PC-3 (cell line): ENCODE results near the gene TAOK1. TPM values are rescaled to one million over a fixed set of nuclear protein-coding genes. Genes with fewer than 3 reads are reported as not detected.

Experiments
- ATAC-seq: fragments of 200-7000 bp; cut with Tn5 transposase; 2 replicates; pipeline ENCODE4 v1.9.1; 2020; ENCODE audit warnings: mild to moderate bottlenecking, moderate library complexity
- BruUV-seq: library from RNA; stranded (reverse); fragments of 400-500 nt; replicated peaks from 2 replicates; lab custom pipeline; 2021; lab: Mats Ljungman, UMichigan
- CTCF ChIA-PET: fragments of 300-600 bp; sonication (Branson Sonifier 250); formaldehyde crosslinking; loops from one replicate; lab custom pipeline; 2022; ENCODE audit warnings: antibody characterized with exemption; lab: Charles Lee
- POLR2A ChIA-PET: fragments of 300-600 bp; sonication (Branson Sonifier 250); formaldehyde crosslinking; loops from one replicate; lab custom pipeline; 2022; ENCODE audit warnings: antibody characterized with exemption; ENCODE audit not compliant: unreplicated experiment; lab: Charles Lee
- DNase-seq: peaks from one replicate; pipeline ENCODE4 v3.0.0-alpha.2; 2015
- H2AFZ ChIP-seq: fragments of 300-600 bp; sonication (generic); 2 replicates; pipeline ENCODE4 v1.6.0; 2016; ENCODE audit warnings: antibody characterized with exemption, low read length
- H3F3A ChIP-seq: fragments of 300-600 bp; sonication (generic); one replicate; pipeline ENCODE4 v1.6.0; 2017; ENCODE audit warnings: antibody characterized with exemption, low read length, control low read depth, mild to moderate bottlenecking; ENCODE audit not compliant: unreplicated experiment
- H3K27ac ChIP-seq: fragments of 300-600 bp; sonication (generic); 2 replicates; pipeline ENCODE4 v1.5.1; 2016; ENCODE audit warnings: mild to moderate bottlenecking, low read length
- H3K27me3 ChIP-seq: fragments of 300-600 bp; sonication (generic); 2 replicates; pipeline ENCODE4 v1.6.1; 2016; ENCODE audit warnings: low read length, mixed read lengths
- H3K36me3 ChIP-seq: fragments of 300-600 bp; sonication (generic); 2 replicates; pipeline ENCODE4 v1.6.1; 2016; ENCODE audit warnings: low read depth, mixed run types, low read length, mixed read lengths
- H3K4me1 ChIP-seq: fragments of 300-600 bp; sonication (generic); 2 replicates; pipeline ENCODE4 v1.5.1; 2016; ENCODE audit warnings: low read length; ENCODE audit not compliant: insufficient read depth
- H3K4me2 ChIP-seq: fragments of 300-600 bp; sonication (generic); 2 replicates; pipeline ENCODE4 v1.6.0; 2016; ENCODE audit warnings: low read length
- H3K4me3 ChIP-seq: fragments of 300-600 bp; sonication (generic); 2 replicates; pipeline ENCODE4 v1.5.1; 2016; ENCODE audit warnings: mild to moderate bottlenecking, low read length, mixed read lengths
- H3K79me2 ChIP-seq: fragments of 300-600 bp; sonication (generic); 2 replicates; pipeline ENCODE4 v1.6.1; 2017; ENCODE audit warnings: low read length, mixed read lengths
- H3K9ac ChIP-seq: fragments of 300-600 bp; sonication (generic); 2 replicates; pipeline ENCODE4 v1.6.0; 2016; ENCODE audit warnings: mild to moderate bottlenecking, low read length
- H3K9me2 ChIP-seq: fragments of 300-600 bp; sonication (generic); replicated peaks from 2 replicates; pipeline ENCODE4 v1.6.1; 2016; ENCODE audit warnings: mixed run types, low read length, mixed read lengths
- H3K9me3 ChIP-seq: fragments of 300-600 bp; sonication (generic); 2 replicates; pipeline ENCODE4 v1.6.1; 2016; ENCODE audit warnings: low read length, mixed read lengths
- H4K20me1 ChIP-seq: fragments of 300-600 bp; sonication (generic); 2 replicates; pipeline ENCODE4 v1.6.1; 2016; ENCODE audit warnings: low read length, mixed read lengths
- EZH2 ChIP-seq: fragments of 300-600 bp; sonication (generic); IDR thresholded peaks from one replicate; pipeline ENCODE4 v1.6.1; 2017; ENCODE audit warnings: antibody characterized with exemption, mild to moderate bottlenecking, low read length; ENCODE audit not compliant: unreplicated experiment
- EZH2phosphoT487 ChIP-seq: fragments of 300-600 bp; sonication (generic); IDR thresholded peaks from 2 replicates; pipeline ENCODE4 v1.6.1; 2018; ENCODE audit warnings: mild to moderate bottlenecking, antibody characterized with exemption, low read length, borderline replicate concordance
- intact Hi-C: fragments of 100-400 bp; cut with micrococcal nuclease; formaldehyde crosslinking; loops from 2 replicates; pipeline ENCODE4 v1.9.0; 2023
- total RNA-seq: library from RNA; depleted of rRNA; stranded (reverse); fragments of >200 nt; gene quantifications from 2 replicates; pipeline ENCODE4 v1.2.3, GENCODE V29; 2014
- TF ChIP-seq, protein P1 (sequence below): fragments of 300-600 bp; sonication (generic); conservative IDR thresholded peaks from 2 replicates; pipeline ENCODE4 v1.5.1; 2017; ENCODE audit warnings: antibody characterized with exemption, low read depth, mild to moderate bottlenecking, low read length

Gene TAOK1
- total RNA-seq, 1 experiment from 2014 or later, result 17.3 TPM

DNA sequence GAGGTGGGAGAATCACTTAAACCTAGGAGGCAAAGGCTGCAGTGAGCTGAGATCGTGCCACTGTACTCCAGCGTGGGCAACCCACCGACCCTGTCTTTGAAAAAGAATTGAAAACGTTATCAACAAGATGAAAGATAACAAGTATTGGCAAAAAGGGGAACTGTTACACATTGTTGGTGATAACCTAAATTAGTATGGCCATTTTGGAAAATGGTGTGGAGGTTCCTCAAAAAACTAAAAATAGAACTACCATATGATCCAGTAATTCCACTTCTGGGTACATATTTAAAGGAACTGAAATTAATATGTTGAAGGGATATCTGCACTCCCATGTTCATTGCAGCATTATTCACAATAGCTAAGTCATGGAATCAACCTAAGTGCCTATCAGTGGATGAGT, 115.7 kb downstream of the TAOK1 start:
- no peaks in the 10 kb centered on the region for H3K9me2 ChIP-seq
- H3K4me3 ChIP-seq, result no peak overlapping the region
- H3K9me3 ChIP-seq, result no peaks in the 10 kb centered on the region
- no peak overlapping the region for H3K27ac ChIP-seq
- ATAC-seq, result no peak
- TF ChIP-seq EZH2phosphoT487 (no peak), EZH2 (no peak)
- TF ChIP-seq, protein P1, sequence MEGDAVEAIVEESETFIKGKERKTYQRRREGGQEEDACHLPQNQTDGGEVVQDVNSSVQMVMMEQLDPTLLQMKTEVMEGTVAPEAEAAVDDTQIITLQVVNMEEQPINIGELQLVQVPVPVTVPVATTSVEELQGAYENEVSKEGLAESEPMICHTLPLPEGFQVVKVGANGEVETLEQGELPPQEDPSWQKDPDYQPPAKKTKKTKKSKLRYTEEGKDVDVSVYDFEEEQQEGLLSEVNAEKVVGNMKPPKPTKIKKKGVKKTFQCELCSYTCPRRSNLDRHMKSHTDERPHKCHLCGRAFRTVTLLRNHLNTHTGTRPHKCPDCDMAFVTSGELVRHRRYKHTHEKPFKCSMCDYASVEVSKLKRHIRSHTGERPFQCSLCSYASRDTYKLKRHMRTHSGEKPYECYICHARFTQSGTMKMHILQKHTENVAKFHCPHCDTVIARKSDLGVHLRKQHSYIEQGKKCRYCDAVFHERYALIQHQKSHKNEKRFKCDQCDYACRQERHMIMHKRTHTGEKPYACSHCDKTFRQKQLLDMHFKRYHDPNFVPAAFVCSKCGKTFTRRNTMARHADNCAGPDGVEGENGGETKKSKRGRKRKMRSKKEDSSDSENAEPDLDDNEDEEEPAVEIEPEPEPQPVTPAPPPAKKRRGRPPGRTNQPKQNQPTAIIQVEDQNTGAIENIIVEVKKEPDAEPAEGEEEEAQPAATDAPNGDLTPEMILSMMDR, result no peak
- no peaks in the 10 kb centered on the region for H3F3A ChIP-seq
- DNase-seq, result no peak
- no peaks in the 10 kb centered on the region for H3K27me3 ChIP-seq
- H3K4me2 ChIP-seq, result no peak overlapping the region
- ChIA-PET POLR2A (no interaction called here), CTCF (no interaction called here)
- intact Hi-C loops, result no loop called here
- no peaks in the 10 kb centered on the region for H3K79me2 ChIP-seq
- H3K9ac ChIP-seq, result no peak overlapping the region
- no peaks in the 10 kb centered on the region for H4K20me1 ChIP-seq
- H3K36me3 ChIP-seq, result no peaks in the 10 kb centered on the region; the same call in 1 of the 2 replicates
- H2AFZ ChIP-seq, result no peak overlapping the region
- no TSS peak for BruUV-seq
- no peaks in the 10 kb centered on the region for H3K4me1 ChIP-seq

DNA sequence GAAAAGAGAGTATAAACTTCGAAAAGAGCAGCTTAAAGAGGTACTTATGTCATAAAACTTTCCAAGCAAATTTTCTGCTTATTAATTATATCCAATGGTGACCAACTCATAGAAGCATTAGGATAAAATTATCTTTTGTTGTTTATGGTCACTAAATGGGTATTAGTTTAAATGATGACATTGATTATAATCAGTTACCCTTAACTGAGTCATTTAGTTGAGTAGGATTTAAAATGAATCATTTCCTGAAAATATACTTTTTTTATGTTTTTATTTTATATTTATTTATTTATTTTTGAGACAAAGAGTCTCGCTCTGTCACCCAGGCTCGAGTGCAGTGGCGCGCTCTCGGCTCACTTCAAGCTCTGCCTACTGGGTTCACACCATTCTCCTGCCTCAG, 120.8 kb downstream of the TAOK1 start:
- TF ChIP-seq, protein P1, result no peak
- no peak for TF ChIP-seq EZH2
- Histone ChIP-seq H3K27ac (no peak overlapping the region), H3K9me2 (no peaks in the 10 kb centered on the region), H3F3A (no peaks in the 10 kb centered on the region), H3K4me3 (no peak overlapping the region), H3K27me3 (no peaks in the 10 kb centered on the region), H3K79me2 (no peaks in the 10 kb centered on the region), H3K9ac (no peak overlapping the region), H3K4me1 (no peaks in the 10 kb centered on the region), H2AFZ (no peak overlapping the region), H3K36me3 (no peaks in the 10 kb centered on the region), H3K4me2 (no peak overlapping the region), H4K20me1 (no peaks in the 10 kb centered on the region), H3K9me3 (no peaks in the 10 kb centered on the region)
- no TSS peak for BruUV-seq
- ChIA-PET CTCF (no interaction called here), POLR2A (no interaction called here)
- no peak for DNase-seq
- ATAC-seq, result no peak
- intact Hi-C loops, result no loop called here

DNA sequence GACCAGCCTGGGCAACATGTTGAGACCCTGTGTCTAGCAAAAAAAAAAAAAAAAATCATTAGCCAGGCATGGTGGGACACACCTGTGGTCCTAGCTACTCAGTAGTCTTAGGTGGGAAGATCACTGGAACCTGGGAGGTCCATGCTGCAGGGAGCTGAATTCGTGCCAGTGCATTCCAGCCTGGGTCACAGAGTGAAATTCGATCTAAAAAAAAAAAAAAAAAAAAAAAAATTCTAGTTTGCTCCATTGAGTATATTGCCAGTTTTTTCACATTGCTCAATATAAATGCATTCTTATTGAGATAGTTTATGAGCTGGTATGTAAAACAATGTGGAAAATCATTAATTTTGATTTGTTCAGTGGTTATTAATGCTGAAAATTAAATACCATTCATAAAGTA, 124.6 kb downstream of the TAOK1 start:
- Histone ChIP-seq H2AFZ (no peak overlapping the region), H3K79me2 (no peaks in the 10 kb centered on the region), H3K36me3 (no peaks in the 10 kb centered on the region), H3F3A (no peaks in the 10 kb centered on the region), H3K9me3 (no peaks in the 10 kb centered on the region), H3K4me3 (no peak overlapping the region), H3K4me1 (no peaks in the 10 kb centered on the region), H3K27me3 (no peaks in the 10 kb centered on the region), H3K27ac (no peak overlapping the region), H4K20me1 (no peaks in the 10 kb centered on the region), H3K9me2 (no peaks in the 10 kb centered on the region), H3K4me2 (no peak overlapping the region), H3K9ac (no peak overlapping the region)
- ChIA-PET CTCF (no interaction called here), POLR2A (no interaction called here)
- intact Hi-C loops, result no loop called here
- DNase-seq, result no peak
- BruUV-seq, result no TSS peak
- no peak for ATAC-seq
- no peak for TF ChIP-seq EZH2
- no peak for TF ChIP-seq EZH2phosphoT487
